ENCODE results near the gene PAPSS1. TPM values are rescaled to one million over a fixed set of nuclear protein-coding genes. Genes with fewer than 3 reads are reported as not detected.

Gene PAPSS1
- total and polyA plus RNA-seq, 2 experiments from 2014 or later, result 72.0 to 85.8 TPM

DNA sequence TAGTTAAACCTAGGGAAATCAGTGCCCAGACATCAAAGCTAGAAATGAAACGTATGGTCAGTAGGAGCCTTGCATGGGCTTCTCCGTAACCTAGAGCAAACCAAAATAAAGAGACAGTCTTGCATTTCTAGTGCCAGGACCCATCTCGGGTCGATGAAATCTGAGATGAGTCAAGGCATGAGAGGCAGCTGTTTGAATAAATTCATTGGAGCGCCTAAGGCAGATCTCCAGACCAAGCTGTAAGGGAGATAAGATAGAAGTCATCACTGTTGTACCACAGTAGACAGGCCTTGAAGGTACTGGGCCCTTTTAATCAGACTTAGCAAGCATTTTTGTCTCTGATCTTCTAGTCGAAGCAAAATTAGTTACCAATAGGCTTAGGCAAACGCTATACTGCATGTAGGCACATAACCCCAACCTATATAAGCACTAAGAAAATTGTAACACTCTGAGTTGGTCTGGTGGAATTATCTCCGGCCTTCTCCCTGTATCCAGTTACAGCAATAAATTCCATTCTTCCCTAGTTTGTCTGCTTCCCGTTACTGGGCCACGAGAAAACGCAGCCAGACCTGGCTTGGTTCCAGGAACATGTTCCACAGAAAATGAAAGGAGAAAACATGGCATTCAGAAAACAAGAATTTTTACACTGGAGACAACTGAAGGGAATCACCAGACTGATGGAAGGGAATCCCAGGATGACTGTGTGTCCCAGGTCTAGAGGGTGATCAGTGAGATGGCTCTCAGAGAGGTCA lies 21.1 kb upstream of the PAPSS1 start:
- no peak overlapping the region for H3K4me3 Mint-ChIP-seq
- H3K79me2 ChIP-seq (replicated peaks; ENCODE audit: insufficient read depth), result no peaks in the 10 kb centered on the region
- H3K36me3 ChIP-seq (ENCODE audit: insufficient read depth), result peaks cover 7% of the 10 kb centered on the region; the same call in 1 of the 2 replicates
- ATAC-seq (no peak), DNase-seq (ENCODE audit: low spot score) (no peak)
- H3K9me3 Mint-ChIP-seq, result peaks cover 3% of the 10 kb centered on the region; the same call in 2 of the 3 replicates
- no peaks in the 10 kb centered on the region for H3K27me3 Mint-ChIP-seq (ENCODE audit: insufficient read depth, low read depth, poor library complexity)
- TF ChIP-seq, protein P1, sequence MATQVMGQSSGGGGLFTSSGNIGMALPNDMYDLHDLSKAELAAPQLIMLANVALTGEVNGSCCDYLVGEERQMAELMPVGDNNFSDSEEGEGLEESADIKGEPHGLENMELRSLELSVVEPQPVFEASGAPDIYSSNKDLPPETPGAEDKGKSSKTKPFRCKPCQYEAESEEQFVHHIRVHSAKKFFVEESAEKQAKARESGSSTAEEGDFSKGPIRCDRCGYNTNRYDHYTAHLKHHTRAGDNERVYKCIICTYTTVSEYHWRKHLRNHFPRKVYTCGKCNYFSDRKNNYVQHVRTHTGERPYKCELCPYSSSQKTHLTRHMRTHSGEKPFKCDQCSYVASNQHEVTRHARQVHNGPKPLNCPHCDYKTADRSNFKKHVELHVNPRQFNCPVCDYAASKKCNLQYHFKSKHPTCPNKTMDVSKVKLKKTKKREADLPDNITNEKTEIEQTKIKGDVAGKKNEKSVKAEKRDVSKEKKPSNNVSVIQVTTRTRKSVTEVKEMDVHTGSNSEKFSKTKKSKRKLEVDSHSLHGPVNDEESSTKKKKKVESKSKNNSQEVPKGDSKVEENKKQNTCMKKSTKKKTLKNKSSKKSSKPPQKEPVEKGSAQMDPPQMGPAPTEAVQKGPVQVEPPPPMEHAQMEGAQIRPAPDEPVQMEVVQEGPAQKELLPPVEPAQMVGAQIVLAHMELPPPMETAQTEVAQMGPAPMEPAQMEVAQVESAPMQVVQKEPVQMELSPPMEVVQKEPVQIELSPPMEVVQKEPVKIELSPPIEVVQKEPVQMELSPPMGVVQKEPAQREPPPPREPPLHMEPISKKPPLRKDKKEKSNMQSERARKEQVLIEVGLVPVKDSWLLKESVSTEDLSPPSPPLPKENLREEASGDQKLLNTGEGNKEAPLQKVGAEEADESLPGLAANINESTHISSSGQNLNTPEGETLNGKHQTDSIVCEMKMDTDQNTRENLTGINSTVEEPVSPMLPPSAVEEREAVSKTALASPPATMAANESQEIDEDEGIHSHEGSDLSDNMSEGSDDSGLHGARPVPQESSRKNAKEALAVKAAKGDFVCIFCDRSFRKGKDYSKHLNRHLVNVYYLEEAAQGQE (IDR thresholded peaks at IDR 0.05; ENCODE audit: unreplicated experiment), result no peak
- TF ChIP-seq POLR2AphosphoS5 (IDR thresholded peaks at IDR 0.05; ENCODE audit: low read depth), result no peak
- TF ChIP-seq EZH2phosphoT487 (IDR thresholded peaks at IDR 0.05; ENCODE audit: unreplicated experiment), result no peak
- peak overlapping the region; percentile 59; the same call in 1 of the 2 replicates for H2AFZ ChIP-seq
- no peak overlapping the region for H3K4me2 ChIP-seq
- peaks cover 3% of the 10 kb centered on the region; the same call in 1 of the 3 replicates for H3K36me3 Mint-ChIP-seq (ENCODE audit: low read depth)
- no peak overlapping the region for H3K27ac Mint-ChIP-seq
- no peaks in the 10 kb centered on the region for H3K27me3 ChIP-seq (ENCODE audit: insufficient read depth)
- H4K20me1 ChIP-seq (replicated peaks; ENCODE audit: insufficient read depth), result no peaks in the 10 kb centered on the region
- no peak overlapping the region for H3K4me3 ChIP-seq
- no peak overlapping the region for H3K27ac ChIP-seq (ENCODE audit: low read depth)
- H3K4me1 ChIP-seq (ENCODE audit: insufficient read depth), result peaks cover 4% of the 10 kb centered on the region; the same call in 1 of the 2 replicates
- H3K4me1 Mint-ChIP-seq, result peaks cover 6% of the 10 kb centered on the region; the same call in 2 of the 3 replicates
- no peaks in the 10 kb centered on the region for H3K9me2 ChIP-seq (ENCODE audit: insufficient read depth)
- no peaks in the 10 kb centered on the region for H3F3A ChIP-seq (replicated peaks; ENCODE audit: low read depth)

DNA sequence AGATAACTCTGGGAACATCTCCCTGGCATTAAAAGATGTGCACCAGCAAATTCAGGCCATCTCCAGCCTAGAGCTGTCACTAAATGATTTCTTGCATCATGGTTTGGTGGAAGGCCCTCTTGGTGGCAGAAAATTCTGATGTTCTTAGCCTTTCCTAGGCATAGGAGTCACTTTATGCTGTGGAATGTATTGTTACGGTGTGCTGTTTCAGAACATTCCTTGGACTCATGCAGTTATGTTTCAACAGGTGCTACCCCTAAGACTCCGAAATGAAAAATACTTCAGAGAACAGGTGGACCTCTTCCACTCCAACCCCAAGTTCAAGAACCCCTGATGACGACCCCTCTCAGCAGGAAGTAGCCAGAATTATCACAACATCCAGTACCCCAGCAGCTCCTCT lies 20.3 kb upstream of the PAPSS1 start:
- DNase-seq (ENCODE audit: low spot score) (peak; percentile 28), ATAC-seq (peak; percentile 23; the same call in 1 of the 3 replicates)
- Histone ChIP-seq H2AFZ (peak overlapping the region; percentile 59; the same call in 1 of the 2 replicates), H3K4me1 (ENCODE audit: insufficient read depth) (no peaks in the 10 kb centered on the region), H3K27ac (ENCODE audit: low read depth) (no peak overlapping the region), H3F3A (replicated peaks; ENCODE audit: low read depth) (no peaks in the 10 kb centered on the region), H3K79me2 (replicated peaks; ENCODE audit: insufficient read depth) (no peaks in the 10 kb centered on the region), H3K27me3 (ENCODE audit: insufficient read depth) (no peaks in the 10 kb centered on the region; the same call in 1 of the 2 replicates), H3K9me2 (ENCODE audit: insufficient read depth) (no peaks in the 10 kb centered on the region), H3K4me2 (no peak overlapping the region), H4K20me1 (replicated peaks; ENCODE audit: insufficient read depth) (no peaks in the 10 kb centered on the region), H3K36me3 (ENCODE audit: insufficient read depth) (peaks cover 7% of the 10 kb centered on the region; the same call in 1 of the 2 replicates), H3K4me3 (no peak overlapping the region)
- Mint-ChIP-seq H3K27me3 (ENCODE audit: insufficient read depth, low read depth, poor library complexity) (no peaks in the 10 kb centered on the region), H3K9me3 (peaks cover 3% of the 10 kb centered on the region; the same call in 1 of the 3 replicates), H3K4me3 (no peak overlapping the region), H3K27ac (no peak overlapping the region), H3K4me1 (peaks cover 6% of the 10 kb centered on the region; the same call in 2 of the 3 replicates), H3K36me3 (ENCODE audit: low read depth) (peaks cover 2% of the 10 kb centered on the region; the same call in 1 of the 3 replicates)
- TF ChIP-seq EZH2 (IDR thresholded peaks at IDR 0.05; ENCODE audit: low read depth, unreplicated experiment), result no peak
- TF ChIP-seq, protein P2, sequence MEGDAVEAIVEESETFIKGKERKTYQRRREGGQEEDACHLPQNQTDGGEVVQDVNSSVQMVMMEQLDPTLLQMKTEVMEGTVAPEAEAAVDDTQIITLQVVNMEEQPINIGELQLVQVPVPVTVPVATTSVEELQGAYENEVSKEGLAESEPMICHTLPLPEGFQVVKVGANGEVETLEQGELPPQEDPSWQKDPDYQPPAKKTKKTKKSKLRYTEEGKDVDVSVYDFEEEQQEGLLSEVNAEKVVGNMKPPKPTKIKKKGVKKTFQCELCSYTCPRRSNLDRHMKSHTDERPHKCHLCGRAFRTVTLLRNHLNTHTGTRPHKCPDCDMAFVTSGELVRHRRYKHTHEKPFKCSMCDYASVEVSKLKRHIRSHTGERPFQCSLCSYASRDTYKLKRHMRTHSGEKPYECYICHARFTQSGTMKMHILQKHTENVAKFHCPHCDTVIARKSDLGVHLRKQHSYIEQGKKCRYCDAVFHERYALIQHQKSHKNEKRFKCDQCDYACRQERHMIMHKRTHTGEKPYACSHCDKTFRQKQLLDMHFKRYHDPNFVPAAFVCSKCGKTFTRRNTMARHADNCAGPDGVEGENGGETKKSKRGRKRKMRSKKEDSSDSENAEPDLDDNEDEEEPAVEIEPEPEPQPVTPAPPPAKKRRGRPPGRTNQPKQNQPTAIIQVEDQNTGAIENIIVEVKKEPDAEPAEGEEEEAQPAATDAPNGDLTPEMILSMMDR (conservative IDR thresholded peaks at IDR 0.05; ENCODE audit: low read depth in 2 of 2), result peak; percentile 30 to 49
- no peak for TF ChIP-seq EZH2phosphoT487 (IDR thresholded peaks at IDR 0.05; ENCODE audit: unreplicated experiment)
- no peak for TF ChIP-seq ZNF114 (CRISPR knock-in tag; IDR thresholded peaks at IDR 0.05)
- no peak for TF ChIP-seq CREB1 (CRISPR knock-in tag; IDR thresholded peaks at IDR 0.05; ENCODE audit: low read depth)
- TF ChIP-seq, protein P1 (IDR thresholded peaks at IDR 0.05; ENCODE audit: unreplicated experiment), result no peak
